ENCODE data around the gene SLC25A23. TPM values are rescaled to one million over a fixed set of nuclear protein-coding genes. Genes with fewer than 3 reads are reported as not detected.

SLC25A23 gene
- total and polyA plus RNA-seq, 3 experiments from 2014 or later, result 14.5 to 19.9 (median 14.8) TPM

DNA sequence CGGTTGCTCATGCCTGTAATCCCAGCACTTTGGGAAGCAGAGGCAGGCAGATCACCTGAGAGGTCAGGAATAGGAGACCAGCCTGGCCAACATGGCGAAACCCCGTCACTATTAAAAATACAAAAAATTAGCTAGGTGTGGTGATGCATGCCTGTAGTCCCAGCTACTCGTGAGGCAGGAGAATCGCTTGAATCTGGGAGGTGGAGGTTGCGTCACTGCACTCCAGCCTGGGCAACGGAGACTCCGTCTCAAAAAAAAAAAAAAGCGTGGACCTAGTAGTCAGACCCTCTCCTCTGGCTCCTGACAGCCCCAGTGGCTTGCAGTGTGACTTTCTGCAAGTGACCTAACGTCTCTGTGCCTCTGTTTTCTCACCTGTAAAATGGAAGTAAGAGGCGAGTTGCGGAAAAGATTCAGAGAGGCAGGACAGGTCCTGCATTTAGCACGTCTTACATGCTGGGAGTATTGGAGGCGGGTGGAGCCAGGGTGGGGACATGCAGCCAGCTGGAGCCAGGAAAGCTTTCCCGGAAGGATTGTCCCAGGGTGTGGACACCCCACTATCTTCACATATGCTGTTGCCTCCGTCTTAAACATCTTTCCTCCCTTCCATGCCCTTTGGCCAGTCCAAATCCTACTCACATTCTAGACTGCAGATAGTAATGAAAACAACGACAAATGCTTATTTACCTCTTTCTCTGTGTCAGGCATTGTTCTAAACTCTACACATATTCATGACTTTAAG lies 39.6 kb upstream of the SLC25A23 start:
- H3K27ac Mint-ChIP-seq, result peak overlapping the region in 1 of 8 donors; percentile 67
- H3K36me3 ChIP-seq (ENCODE audit: insufficient read depth, low read length), result no peaks in the 10 kb centered on the region
- H3K4me1 Mint-ChIP-seq, result peaks cover 10 to 35% (median 10%) of the 10 kb centered on the region in 3 donors
- peak overlapping the region in 1 of 7 donors; percentile 36 for H3K4me3 Mint-ChIP-seq
- H3K27me3 Mint-ChIP-seq, result peaks cover 0 to 4% of the 10 kb centered on the region in 2 donors
- H3K4me3 ChIP-seq (ENCODE audit: low read length), result no peak overlapping the region
- H3K4me1 ChIP-seq (ENCODE audit: insufficient read depth, low read length), result peaks cover 4% of the 10 kb centered on the region
- H3K36me3 Mint-ChIP-seq, result peaks cover 0 to 18% (median 1%) of the 10 kb centered on the region in 3 donors
- H3K27me3 ChIP-seq (ENCODE audit: insufficient read depth, low read length, poor library complexity, severe bottlenecking), result peaks cover 3% of the 10 kb centered on the region
- DNase-seq, result no peak
- CTCF ChIA-PET, result interaction anchor here (1.4 kb wide), 1 partner anchor 16 kb away, joined by 3 read pairs; no protein-coding TSS in a partner anchor
- peaks cover 0 to 2% (median 0%) of the 10 kb centered on the region in 5 donors for H3K9me3 Mint-ChIP-seq
- H3K27ac ChIP-seq (ENCODE audit: low read depth, low read length), result no peak overlapping the region
- no peaks in the 10 kb centered on the region for H3K9me3 ChIP-seq (ENCODE audit: low read length)
- POLR2A ChIA-PET, result interaction anchor here (1.2 kb wide), 1 partner anchor 18 kb away, joined by 6 read pairs; the partner anchor contains the start of gene DENND1C

DNA sequence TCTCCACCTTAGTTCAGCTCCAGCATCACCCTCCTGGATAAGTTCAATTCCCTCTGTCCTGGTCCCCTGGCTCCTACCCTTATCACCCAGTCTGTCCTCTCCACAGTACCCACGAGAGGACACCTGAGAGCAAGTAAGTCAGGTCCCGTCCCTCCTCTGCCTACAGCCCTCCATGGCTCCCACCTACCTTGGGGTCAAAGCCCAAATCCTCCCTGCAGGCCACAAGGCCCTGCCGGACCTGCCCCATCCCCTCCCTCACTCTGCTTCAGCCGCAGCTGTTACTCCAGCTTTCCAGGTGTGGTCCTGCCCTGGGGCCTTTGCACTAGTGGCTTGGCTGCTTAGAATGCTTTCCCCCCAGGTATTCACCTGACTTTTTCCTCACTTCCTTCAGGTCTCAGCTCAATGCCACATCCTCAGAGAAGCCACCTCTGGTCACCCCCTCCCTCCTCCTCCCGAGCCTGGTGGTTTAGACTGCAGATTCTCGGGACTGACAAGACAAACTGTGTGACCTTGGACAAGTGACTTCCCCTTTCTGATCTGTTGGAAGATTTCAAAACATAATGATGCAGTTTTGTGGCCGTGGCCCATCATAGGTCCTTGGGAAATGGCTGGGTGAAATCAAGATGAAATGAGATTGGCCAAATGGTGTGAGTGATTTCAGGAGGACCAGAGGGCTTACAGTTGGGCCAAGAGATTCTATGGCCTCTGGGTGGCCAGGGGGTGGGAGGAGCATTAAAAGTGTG lies 38.9 kb upstream of the SLC25A23 start:
- H3K9me3 ChIP-seq (ENCODE audit: low read length), result no peaks in the 10 kb centered on the region
- POLR2A ChIA-PET, result interaction anchor here (0.7 kb wide), 1 partner anchor 20 kb away, joined by 7 read pairs; no protein-coding TSS in a partner anchor
- Mint-ChIP-seq H3K36me3 (peaks cover 0 to 20% (median 1%) of the 10 kb centered on the region in 3 donors), H3K27ac (peak overlapping the region in 4 of 8 donors; percentile 3 to 66 (median 28)), H3K4me3 (peak overlapping the region in 1 of 7 donors; percentile 36), H3K27me3 (peaks cover 0 to 2% of the 10 kb centered on the region in 2 donors), H3K4me1 (peaks cover 8 to 31% (median 10%) of the 10 kb centered on the region in 3 donors), H3K9me3 (no peaks in the 10 kb centered on the region)
- no peak for DNase-seq
- no peaks in the 10 kb centered on the region for H3K36me3 ChIP-seq (ENCODE audit: insufficient read depth, low read length)
- H3K27ac ChIP-seq (ENCODE audit: low read depth, low read length), result no peak overlapping the region
- no peak overlapping the region for H3K4me3 ChIP-seq (ENCODE audit: low read length)
- peaks cover 4% of the 10 kb centered on the region for H3K4me1 ChIP-seq (ENCODE audit: insufficient read depth, low read length)
- no peaks in the 10 kb centered on the region for H3K27me3 ChIP-seq (ENCODE audit: insufficient read depth, low read length, poor library complexity, severe bottlenecking)
- CTCF ChIA-PET, result no interaction called here

GRCh38 chr19:6495947-6496346 lies 36.4 kb upstream of the SLC25A23 start:
- H3K9me3 ChIP-seq (ENCODE audit: low read length), result no peaks in the 10 kb centered on the region
- ChIA-PET POLR2A (no interaction called here), CTCF (interaction anchor here (1.1 kb wide), 1 partner anchor 13 kb away, joined by 3 read pairs; no protein-coding TSS in a partner anchor)

GRCh38 chr19:6494438-6495036 lies 34.9 kb upstream of the SLC25A23 start:
- H3K27ac ChIP-seq (ENCODE audit: low read depth, low read length), result no peak overlapping the region
- H3K27me3 Mint-ChIP-seq, result no peaks in the 10 kb centered on the region
- no peak overlapping the region for H3K27ac Mint-ChIP-seq

More at GRCh38 chr19:6495947-6496346, 36.4 kb upstream of the SLC25A23 start:
- no peak overlapping the region for H3K4me3 ChIP-seq (ENCODE audit: low read length)
- H3K36me3 ChIP-seq (ENCODE audit: insufficient read depth, low read length), result no peaks in the 10 kb centered on the region
- no peak overlapping the region for H3K4me3 Mint-ChIP-seq
- peaks cover 0 to 20% (median 1%) of the 10 kb centered on the region in 3 donors for H3K36me3 Mint-ChIP-seq
- H3K27me3 Mint-ChIP-seq, result no peaks in the 10 kb centered on the region
- H3K27me3 ChIP-seq (ENCODE audit: insufficient read depth, low read length, poor library complexity, severe bottlenecking), result no peaks in the 10 kb centered on the region
- no peak for DNase-seq
- no peak overlapping the region for H3K27ac ChIP-seq (ENCODE audit: low read depth, low read length)
- H3K4me1 ChIP-seq (ENCODE audit: insufficient read depth, low read length), result no peaks in the 10 kb centered on the region
- peaks cover under 1 to 19% (median 5%) of the 10 kb centered on the region in 3 donors for H3K4me1 Mint-ChIP-seq
- peak overlapping the region in 2 of 8 donors; percentile 36 to 38 for H3K27ac Mint-ChIP-seq
- H3K9me3 Mint-ChIP-seq, result peaks cover 0 to 2% (median 0%) of the 10 kb centered on the region in 5 donors

DNA sequence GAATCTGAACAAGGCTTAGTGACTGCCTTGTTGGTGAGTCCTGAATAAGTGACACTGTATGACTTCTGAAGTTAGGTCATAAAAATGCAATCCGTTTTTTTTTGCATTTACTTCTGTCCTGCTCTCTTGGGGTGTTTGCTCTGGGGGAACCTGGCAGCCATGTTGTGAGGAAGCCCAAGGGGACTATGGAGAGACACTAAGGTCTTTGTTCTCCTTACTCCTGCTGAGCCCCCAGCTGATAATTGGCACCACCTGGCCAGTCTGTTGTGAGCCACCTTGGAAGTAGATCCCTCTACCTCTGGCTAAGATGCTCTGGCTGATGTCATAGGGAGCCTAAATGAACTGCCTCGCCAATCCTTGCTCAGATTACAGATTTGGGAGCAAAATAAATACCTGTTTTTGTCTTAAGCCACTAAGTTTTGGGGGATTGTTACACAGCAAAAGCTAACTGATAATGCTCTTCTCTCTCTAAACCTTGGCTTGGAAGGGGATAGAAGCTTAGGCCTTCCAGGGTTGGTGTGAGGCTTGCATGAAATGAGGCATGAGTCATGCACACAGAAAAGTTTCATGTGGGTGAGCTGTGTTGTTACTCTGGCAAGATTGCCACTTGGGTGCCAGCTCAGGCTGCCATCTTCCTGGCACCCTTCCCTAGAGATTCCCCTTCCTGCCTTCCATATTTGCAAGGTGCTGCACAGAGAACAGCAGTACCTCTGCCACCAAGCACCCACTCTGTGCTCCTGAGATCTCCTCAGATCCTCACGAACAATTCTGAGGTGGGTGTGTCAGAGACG lies 32.4 kb upstream of the SLC25A23 start:
- H3K9me3 Mint-ChIP-seq, result peaks cover 0 to 2% (median 0%) of the 10 kb centered on the region in 5 donors
- peak overlapping the region in 2 of 7 donors; percentile 28 to 48 for H3K4me3 Mint-ChIP-seq
- peak overlapping the region in 2 of 8 donors; percentile 29 to 74 for H3K27ac Mint-ChIP-seq

More at GRCh38 chr19:6494438-6495036, 34.9 kb upstream of the SLC25A23 start:
- Mint-ChIP-seq H3K4me3 (peak overlapping the region in 1 of 7 donors; percentile 46), H3K9me3 (peaks cover 0 to 2% (median 0%) of the 10 kb centered on the region in 5 donors), H3K4me1 (peaks cover 8 to 19% (median 14%) of the 10 kb centered on the region in 3 donors), H3K36me3 (peaks cover 0 to 19% (median under 1%) of the 10 kb centered on the region in 3 donors)
- H3K9me3 ChIP-seq (ENCODE audit: low read length), result no peaks in the 10 kb centered on the region
- POLR2A ChIA-PET, result no interaction called here
- H3K4me1 ChIP-seq (ENCODE audit: insufficient read depth, low read length), result peaks cover 8% of the 10 kb centered on the region
- H3K36me3 ChIP-seq (ENCODE audit: insufficient read depth, low read length), result no peaks in the 10 kb centered on the region
- no peak overlapping the region for H3K4me3 ChIP-seq (ENCODE audit: low read length)
- CTCF ChIA-PET, result no interaction called here
- DNase-seq, result no peak
- no peaks in the 10 kb centered on the region for H3K27me3 ChIP-seq (ENCODE audit: insufficient read depth, low read length, poor library complexity, severe bottlenecking)

GRCh38 chr19:6490134-6490533 lies 30.5 kb upstream of the SLC25A23 start:
- H3K4me3 ChIP-seq (ENCODE audit: low read length), result peak overlapping the region; percentile 37
- peaks cover 0 to 2% (median 0%) of the 10 kb centered on the region in 5 donors for H3K9me3 Mint-ChIP-seq
- H3K4me1 ChIP-seq (ENCODE audit: insufficient read depth, low read length), result peaks cover 8% of the 10 kb centered on the region
- CTCF ChIA-PET, result interaction anchor here (0.8 kb wide), 1 partner anchor 34 kb away, joined by 3 read pairs; no protein-coding TSS in a partner anchor
- no peaks in the 10 kb centered on the region for H3K27me3 ChIP-seq (ENCODE audit: insufficient read depth, low read length, poor library complexity, severe bottlenecking)
- peaks cover 0 to 8% (median 0%) of the 10 kb centered on the region in 3 donors for H3K36me3 Mint-ChIP-seq
- peak overlapping the region; percentile 74 to 93 (median 86) for H3K4me3 Mint-ChIP-seq
- H3K27ac ChIP-seq (ENCODE audit: low read depth, low read length), result no peak overlapping the region
- no peak for DNase-seq
- H3K36me3 ChIP-seq (ENCODE audit: insufficient read depth, low read length), result no peaks in the 10 kb centered on the region
- H3K27me3 Mint-ChIP-seq, result no peaks in the 10 kb centered on the region
- H3K27ac Mint-ChIP-seq, result peak overlapping the region; percentile 60 to 98 (median 90)
- POLR2A ChIA-PET, result interaction anchor here (1.3 kb wide), 1 partner anchor 9 kb away, joined by 8 read pairs; the partner anchor contains the start of gene DENND1C
- H3K4me1 Mint-ChIP-seq, result peaks cover 13 to 14% (median 14%) of the 10 kb centered on the region in 3 donors
- H3K9me3 ChIP-seq (ENCODE audit: low read length), result no peaks in the 10 kb centered on the region

More for the DNA sequence above, 32.4 kb upstream of the SLC25A23 start:
- Mint-ChIP-seq H3K27me3 (no peaks in the 10 kb centered on the region), H3K4me1 (peaks cover 13 to 14% (median 14%) of the 10 kb centered on the region in 3 donors), H3K36me3 (peaks cover 0 to 14% (median 0%) of the 10 kb centered on the region in 3 donors)
- POLR2A ChIA-PET, result interaction anchor here (1.0 kb wide), 1 partner anchor 10 kb away, joined by 5 read pairs; no protein-coding TSS in a partner anchor
- no peaks in the 10 kb centered on the region for H3K36me3 ChIP-seq (ENCODE audit: insufficient read depth, low read length)
- CTCF ChIA-PET, result interaction anchor here (1.0 kb wide), 2 partner anchors 10 to 19 kb away, joined by 3 read pairs; partner anchors contain the start of gene DENND1C
- H3K4me1 ChIP-seq (ENCODE audit: insufficient read depth, low read length), result peaks cover 8% of the 10 kb centered on the region
- no peaks in the 10 kb centered on the region for H3K27me3 ChIP-seq (ENCODE audit: insufficient read depth, low read length, poor library complexity, severe bottlenecking)
- no peak for DNase-seq
- no peak overlapping the region for H3K27ac ChIP-seq (ENCODE audit: low read depth, low read length)
- no peaks in the 10 kb centered on the region for H3K9me3 ChIP-seq (ENCODE audit: low read length)
- no peak overlapping the region for H3K4me3 ChIP-seq (ENCODE audit: low read length)
